ENCODE data around the gene RACGAP1.

Gene RACGAP1

DNA sequence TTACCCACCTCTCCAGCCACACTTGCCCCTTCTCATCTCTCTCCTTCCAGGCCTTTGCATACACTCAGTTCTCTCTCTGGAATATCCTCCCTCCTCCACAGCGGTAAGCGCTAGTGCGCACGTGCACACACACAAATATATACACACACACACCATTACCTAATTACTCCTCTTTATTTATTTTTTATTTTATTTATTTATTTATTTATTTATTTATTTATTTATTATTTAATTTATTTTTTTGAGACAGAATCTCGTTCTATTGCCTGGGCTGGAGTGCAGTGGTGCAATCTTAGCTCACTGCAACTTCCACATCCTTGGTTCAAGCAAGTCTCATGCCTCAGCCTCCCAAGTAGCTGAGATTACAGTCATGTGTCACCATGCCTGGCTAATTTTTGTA is 43.8 kb upstream of the RACGAP1 start:
- TF ChIP-seq, protein P1, sequence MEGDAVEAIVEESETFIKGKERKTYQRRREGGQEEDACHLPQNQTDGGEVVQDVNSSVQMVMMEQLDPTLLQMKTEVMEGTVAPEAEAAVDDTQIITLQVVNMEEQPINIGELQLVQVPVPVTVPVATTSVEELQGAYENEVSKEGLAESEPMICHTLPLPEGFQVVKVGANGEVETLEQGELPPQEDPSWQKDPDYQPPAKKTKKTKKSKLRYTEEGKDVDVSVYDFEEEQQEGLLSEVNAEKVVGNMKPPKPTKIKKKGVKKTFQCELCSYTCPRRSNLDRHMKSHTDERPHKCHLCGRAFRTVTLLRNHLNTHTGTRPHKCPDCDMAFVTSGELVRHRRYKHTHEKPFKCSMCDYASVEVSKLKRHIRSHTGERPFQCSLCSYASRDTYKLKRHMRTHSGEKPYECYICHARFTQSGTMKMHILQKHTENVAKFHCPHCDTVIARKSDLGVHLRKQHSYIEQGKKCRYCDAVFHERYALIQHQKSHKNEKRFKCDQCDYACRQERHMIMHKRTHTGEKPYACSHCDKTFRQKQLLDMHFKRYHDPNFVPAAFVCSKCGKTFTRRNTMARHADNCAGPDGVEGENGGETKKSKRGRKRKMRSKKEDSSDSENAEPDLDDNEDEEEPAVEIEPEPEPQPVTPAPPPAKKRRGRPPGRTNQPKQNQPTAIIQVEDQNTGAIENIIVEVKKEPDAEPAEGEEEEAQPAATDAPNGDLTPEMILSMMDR (IDR thresholded peaks at IDR 0.05; ENCODE audit: control insufficient read depth, insufficient read depth, low read depth, low read length, missing control alignments): no peak
- no peak overlapping the region for H3K4me3 ChIP-seq (ENCODE audit: control insufficient read depth, low read depth, low read length)
- no peak for DNase-seq (ENCODE audit: low read depth)

DNA sequence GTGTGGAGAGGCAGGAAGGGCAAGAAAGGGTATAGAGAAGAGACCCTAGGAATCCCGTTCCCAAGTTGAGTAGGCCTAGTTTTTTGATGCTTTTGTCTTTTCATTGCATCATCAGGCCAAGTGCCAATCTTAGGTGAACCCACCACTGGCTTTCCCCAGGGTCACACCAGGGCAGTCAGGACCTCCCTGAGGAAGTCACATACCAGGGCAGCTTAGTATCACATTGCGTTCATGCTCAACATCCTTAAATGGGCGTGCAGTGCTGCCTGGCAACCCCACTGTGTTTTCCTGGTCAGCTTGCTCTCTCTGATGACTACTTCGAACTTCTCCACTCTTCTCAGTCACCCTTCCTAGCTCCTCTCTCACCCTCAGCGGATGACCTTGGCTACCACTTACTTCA is 41.1 kb upstream of the RACGAP1 start:
- no peak overlapping the region for H3K4me3 ChIP-seq (ENCODE audit: control insufficient read depth, low read depth, low read length)
- TF ChIP-seq, protein P1 (IDR thresholded peaks at IDR 0.05; ENCODE audit: control insufficient read depth, insufficient read depth, low read depth, low read length, missing control alignments): no peak
- DNase-seq (ENCODE audit: low read depth): peak; percentile 59

DNA sequence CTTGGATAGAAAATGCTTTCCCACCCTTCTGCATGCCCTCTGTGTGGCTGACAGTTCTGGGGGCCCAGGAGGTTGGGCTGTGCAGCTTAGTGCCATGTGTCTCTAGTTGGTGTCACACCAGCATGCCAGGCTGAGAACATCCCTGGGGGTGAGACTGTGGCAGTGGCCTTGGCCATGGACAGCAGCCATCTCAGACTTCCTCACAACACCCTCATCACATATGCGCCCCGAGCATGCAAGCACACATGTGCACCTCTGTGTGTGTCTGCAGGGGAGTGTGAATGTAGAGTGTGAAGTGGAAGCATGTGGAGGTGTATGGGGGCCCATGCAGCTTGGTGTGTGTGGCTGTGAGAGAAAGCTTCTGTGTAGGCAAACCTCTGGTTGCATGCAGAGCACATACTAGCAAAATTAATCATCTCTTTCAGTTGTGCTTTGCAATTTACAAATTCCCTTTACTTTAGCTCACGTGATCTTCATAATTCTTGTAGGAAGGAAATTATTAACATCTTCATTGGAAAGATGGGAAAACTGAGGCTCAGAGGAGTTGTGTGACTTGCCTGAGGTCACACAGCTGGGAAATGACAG is 40.5 kb upstream of the RACGAP1 start:
- DNase-seq (ENCODE audit: low read depth): no peak
- H3K4me3 ChIP-seq (ENCODE audit: control insufficient read depth, low read depth, low read length): no peak overlapping the region
- TF ChIP-seq, protein P1 (IDR thresholded peaks at IDR 0.05; ENCODE audit: control insufficient read depth, insufficient read depth, low read depth, low read length, missing control alignments): no peak

DNA sequence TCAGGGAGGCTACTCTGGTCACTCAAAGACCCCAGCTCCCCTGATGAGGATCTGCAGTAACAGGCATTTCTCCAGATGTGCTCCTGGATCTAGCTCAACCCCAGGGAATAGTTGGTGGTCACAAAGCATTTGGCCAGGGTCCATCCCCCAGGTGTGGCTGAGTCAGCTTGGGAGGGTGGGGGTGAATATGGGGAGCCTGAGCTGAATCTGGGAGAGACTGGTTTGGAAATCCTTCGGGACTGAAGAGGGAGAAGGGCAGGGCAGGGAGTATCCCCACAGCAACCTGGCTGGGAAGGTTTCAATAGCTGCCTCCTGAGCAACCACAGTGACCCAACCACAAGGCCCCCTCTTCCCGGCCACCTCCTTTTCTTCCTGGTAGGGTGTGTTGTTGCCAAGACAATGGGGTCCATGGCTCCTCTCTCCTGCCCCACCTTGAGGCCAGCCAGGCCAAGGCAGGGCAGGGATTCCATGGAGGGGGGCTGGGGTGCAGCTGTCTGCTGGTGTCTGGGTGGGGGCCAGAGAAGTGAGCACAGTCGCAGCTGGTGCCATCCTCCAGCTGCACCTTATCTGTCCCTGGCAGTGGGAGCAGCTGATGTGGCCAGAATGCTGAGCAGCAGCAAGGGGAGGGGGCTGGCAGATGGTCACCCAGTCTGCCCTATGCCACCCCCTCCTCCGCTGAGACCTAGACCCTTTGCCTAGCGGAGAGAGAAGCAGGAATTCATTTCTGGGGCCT is 37.6 kb upstream of the RACGAP1 start:
- no peak overlapping the region for H3K4me3 ChIP-seq (ENCODE audit: control insufficient read depth, low read depth, low read length)
- TF ChIP-seq, protein P1 (IDR thresholded peaks at IDR 0.05; ENCODE audit: control insufficient read depth, insufficient read depth, low read depth, low read length, missing control alignments): no peak
- DNase-seq (ENCODE audit: low read depth): no peak

DNA sequence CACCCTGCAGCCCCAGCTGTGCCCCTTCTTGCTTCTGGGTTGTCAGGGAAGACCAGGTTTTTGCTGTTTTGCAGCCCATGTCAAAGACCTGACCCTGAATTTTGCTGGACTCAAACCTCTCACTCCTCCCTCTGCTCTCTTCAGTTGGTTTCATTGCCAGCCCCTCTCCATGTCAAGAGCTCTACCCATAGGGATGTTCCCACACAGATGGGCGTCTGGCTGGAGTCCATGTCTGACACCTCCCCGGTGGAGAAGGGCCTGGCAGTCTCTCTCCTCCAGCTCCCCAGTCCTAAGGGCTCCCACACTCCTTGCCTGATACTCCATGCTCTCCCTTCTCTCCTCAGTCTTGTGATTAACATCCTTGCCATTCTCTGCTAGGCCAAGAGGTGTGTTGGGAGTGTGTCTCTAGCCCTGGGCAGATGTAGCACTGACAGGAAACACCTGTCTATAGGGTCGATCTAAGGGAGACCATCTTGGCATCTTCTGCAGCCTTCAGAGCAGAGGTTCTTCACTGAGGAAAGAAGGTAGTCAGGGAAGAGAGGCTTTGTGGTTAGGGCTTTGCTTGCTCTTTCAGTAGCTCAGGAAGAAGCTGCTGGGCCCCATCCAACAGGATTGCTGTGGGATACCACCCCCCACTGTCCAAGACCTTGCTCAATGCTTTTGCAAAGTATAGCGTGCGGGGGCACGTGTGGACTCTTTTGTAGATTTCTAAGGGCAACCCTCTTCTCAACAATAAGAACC is 36.8 kb upstream of the RACGAP1 start:
- H3K4me3 ChIP-seq (ENCODE audit: control insufficient read depth, low read depth, low read length): no peak overlapping the region
- DNase-seq (ENCODE audit: low read depth): no peak
- TF ChIP-seq, protein P1 (IDR thresholded peaks at IDR 0.05; ENCODE audit: control insufficient read depth, insufficient read depth, low read depth, low read length, missing control alignments): no peak

DNA sequence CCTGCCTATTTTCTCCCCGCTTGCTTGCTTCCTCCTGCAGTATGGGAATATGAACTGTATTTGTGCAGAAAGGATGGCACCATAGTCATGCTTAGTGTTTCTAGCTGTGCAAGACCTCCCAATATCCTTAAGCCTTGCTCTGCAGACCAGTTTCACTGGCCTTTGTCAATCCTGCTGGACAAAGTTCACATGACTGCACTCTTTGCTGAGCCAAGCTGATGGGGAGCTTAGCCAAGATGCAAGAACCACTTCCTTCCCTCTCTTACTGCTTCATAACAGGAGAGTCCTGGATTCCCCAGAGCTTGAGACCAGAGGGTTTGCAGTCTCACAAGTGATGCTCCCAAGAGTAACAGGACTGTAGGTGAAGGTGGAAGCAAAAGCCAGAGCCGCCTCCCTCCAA is 35.9 kb upstream of the RACGAP1 start:
- no peak for DNase-seq (ENCODE audit: low read depth)
- no peak overlapping the region for H3K4me3 ChIP-seq (ENCODE audit: control insufficient read depth, low read depth, low read length)
- TF ChIP-seq, protein P1 (IDR thresholded peaks at IDR 0.05; ENCODE audit: control insufficient read depth, insufficient read depth, low read depth, low read length, missing control alignments): no peak

Data from AG09309 (cell line).